GM18498 (cell line): ENCODE measurements around the gene SLC35E4.
"Not testable (repeated sequence)": the region's sequence is repeated elsewhere in the genome, so short reads cannot be mapped to it uniquely, and the experiment has no call there.

Experiments used
- ATAC-seq: cut with Tn5 transposase; IDR thresholded peaks from one replicate; pipeline ENCODE4 v1.9.1; 2021; ENCODE audit warnings: mild to moderate bottlenecking, moderate library complexity; ENCODE audit not compliant: unreplicated experiment

Gene SLC35E4

DNA sequence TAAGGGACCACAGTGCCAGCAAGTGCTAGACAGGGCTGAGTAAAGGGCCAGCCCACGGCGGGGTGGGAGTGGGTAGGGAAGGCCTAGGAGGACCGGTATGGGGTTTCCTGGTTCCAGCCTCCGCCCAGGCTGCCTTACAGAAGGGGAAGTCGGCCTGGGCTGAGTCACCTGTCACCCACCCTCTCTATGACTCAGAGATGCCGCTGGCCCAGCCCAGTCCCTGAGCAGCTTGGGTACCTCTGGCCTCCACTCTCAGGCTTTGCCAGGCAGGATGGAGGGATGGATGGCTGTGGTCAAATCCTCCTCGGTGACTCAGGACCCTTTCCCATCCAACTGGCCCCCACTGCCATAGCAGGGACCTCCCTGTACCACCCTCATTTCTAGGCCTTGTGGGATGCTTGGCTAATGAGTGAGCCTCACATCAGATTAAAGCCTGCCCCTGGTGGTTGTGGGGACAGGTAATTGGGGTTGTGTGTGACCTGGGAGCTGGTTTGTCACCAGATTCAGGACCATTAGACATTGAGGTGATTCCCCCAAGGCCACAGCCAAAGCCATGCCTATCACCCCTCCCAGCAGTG, 13.9 kb downstream of the SLC35E4 start:
- no peak for ATAC-seq

DNA sequence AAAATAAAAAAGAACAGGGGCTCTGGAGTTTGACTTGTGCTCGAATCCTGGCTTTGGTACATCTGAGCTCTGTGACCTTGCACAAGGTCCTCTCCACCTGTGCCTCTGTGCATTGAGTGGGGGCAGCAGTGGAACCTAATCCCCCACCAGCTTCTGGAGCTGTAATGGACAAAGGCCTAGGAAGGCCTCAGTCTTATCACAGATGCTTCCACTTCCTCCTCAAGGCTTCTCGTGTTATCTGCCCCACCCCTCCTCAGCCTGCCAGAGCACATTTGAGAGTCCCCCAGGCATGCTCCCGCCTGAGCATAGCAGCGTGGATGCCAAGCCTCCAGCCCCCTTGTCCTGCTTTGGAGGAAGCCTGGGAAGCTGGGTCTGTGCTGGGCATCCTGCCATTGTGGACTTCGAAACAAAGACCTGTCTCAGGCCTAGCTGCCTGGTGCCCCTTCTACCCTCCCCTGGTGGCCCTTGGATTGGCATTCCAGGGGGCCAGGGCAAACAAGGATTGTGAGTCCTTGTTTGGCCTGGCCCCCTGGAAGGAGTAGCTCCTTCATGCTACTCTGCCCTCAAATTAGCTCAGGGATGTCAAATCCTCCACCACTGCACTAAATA, 15.0 kb downstream of the SLC35E4 start:
- no peak for ATAC-seq

DNA sequence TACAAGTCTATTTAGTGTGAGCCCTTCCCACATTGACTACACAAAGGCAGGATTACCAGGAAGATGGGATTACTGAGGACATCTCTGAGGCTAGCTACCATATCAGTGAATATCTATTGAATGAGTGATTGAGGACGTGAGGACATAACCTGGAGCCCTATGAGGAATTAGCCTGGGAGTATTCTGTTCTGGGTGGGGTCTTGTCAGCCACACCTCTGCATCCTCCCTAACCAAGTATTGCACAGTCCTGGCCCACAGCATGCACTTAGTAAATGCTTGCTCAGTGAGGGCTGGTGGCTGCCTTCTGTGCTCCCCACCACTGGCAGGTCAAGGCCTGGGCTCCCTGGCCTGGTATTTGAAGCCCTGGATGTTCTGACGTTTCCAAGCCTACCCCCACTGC, 17.3 kb downstream of the SLC35E4 start:
- ATAC-seq, result no peak

DNA sequence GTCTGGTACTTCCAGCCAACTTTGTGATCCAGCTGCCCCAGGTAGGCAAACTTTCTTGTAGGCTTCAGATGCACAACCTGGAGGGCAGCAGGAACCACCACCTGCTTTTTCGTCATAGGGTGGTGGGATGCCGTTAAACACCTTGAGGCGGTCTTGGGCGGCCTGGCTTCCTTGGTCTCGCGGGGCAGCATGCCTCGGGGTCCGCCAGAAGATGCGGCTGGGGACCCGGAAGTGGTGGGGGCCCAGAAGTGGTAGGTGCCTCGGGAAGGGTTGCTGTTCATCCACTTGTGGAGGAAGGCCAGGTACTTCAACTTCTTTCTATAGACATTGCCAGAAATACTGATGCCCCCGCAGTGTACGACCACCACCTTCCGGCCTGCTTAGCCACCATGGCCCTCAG, 18.8 kb downstream of the SLC35E4 start:
- ATAC-seq, result no peak

DNA sequence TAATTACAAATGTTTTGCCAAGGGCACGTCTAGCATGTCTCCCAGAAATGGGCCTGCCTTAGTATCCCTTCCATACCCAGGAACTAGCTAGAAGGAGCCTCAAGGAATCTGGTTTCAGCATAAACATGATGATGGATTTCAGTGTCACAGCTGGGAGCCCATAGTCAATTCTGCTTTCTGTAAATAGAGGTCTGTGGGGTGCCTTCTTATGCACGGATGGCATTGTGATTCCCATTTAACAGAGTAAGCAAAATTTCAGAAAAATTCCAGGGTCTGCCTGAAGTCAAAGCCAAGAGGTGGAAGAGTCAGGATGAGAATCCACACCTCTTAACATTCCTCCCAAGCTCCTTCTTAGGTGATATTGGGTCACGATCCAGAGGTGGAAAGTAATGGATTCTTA, 20.0 kb downstream of the SLC35E4 start:
- no peak for ATAC-seq

DNA sequence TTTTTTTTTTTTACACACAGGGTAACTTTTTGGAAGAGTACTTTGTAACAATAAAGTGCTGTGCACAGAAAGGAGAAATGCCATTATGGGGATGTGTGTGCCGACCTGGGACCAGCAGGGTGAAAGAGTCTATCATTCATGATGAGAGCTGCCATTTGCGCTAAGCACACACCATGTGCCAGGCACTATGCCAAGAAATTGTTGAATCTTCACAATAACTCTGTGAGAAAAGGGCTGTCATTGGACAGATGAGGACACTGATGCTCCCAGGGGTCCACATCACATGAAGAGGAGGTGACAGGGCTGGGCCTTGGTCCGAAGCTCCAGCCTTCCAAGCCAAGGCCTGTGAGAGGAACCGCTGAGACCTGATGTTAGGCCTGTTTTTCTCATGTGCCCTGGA, 26.5 kb downstream of the SLC35E4 start:
- ATAC-seq, result no peak

DNA sequence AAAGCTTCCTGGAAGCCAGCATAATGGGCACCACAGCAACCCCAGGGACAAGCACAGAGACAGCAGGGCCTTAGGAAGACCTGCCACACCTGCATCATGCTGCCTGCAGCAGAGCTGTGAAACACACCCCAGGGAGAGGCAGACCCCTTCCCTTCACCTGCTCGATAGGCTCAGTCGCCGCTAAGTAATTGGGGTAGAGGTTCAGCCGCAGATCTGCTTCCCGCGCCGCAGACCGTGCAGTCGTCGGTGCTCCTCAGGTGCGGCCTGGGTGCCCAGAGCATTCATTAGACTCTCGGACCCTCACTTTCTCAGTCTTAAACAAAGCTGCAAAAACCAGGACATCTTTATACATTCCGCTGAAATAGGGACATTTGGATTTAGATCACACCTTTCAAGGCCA, 29.2 kb downstream of the SLC35E4 start:
- ATAC-seq, result no peak

DNA sequence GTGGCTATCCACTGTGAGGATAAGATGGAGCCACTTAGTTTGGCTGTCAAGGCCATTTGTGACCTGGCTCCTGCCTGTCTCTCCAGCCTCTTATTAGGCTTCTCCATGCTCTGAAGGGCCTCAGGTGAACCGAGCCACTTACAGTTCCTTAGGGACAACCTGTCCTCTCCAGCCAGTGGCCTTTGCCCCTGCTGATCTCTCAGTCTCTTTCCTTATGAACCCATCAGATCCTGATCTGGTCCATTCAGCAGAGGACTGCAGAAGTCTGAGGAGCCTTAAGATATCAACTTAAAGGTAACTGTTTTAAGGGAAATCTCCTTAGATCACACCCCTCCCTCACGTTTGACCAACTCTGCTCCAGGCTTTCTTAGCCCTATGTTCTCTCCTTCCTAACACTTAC, 29.7 kb downstream of the SLC35E4 start:
- no peak for ATAC-seq

DNA sequence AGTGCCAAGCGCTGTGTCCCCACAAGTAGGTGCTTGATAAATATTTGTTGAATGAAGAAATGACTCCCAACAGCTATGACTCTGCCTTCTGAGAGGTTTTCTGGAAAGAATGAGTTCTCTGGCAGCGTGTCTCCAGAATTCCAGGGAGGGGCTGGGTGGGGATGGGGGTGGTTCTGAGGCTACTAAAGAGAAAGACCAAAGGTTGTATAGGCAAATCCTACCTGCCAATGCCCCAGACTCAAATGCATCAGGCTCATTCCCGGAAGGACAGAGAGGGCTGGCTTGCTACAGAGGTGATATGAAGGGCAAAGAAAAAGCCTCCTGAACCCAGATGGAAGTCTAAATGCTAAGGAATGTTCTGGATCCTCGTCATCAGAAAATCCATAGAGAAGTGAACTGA, 30.2 kb downstream of the SLC35E4 start:
- no peak for ATAC-seq

DNA sequence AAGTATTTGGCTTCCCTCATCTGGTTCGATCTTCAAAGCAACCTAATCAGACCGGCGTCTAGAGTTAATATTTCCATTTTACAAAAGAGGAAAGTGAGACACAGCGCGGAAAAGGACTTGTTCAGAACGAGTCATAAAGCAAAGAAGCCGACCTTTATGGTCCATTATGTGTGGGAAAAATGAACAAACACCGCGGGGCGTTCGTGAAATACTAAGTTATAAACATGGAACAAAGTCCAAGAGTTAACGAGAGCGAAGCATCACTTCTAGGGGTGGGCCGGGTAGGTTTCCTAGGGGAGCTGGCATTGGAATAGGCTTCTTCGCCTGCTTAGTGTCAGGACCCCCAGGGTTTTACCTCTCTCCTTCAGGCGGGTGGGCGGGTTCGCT, 31.5 kb downstream of the SLC35E4 start:
- ATAC-seq, result no peak

DNA sequence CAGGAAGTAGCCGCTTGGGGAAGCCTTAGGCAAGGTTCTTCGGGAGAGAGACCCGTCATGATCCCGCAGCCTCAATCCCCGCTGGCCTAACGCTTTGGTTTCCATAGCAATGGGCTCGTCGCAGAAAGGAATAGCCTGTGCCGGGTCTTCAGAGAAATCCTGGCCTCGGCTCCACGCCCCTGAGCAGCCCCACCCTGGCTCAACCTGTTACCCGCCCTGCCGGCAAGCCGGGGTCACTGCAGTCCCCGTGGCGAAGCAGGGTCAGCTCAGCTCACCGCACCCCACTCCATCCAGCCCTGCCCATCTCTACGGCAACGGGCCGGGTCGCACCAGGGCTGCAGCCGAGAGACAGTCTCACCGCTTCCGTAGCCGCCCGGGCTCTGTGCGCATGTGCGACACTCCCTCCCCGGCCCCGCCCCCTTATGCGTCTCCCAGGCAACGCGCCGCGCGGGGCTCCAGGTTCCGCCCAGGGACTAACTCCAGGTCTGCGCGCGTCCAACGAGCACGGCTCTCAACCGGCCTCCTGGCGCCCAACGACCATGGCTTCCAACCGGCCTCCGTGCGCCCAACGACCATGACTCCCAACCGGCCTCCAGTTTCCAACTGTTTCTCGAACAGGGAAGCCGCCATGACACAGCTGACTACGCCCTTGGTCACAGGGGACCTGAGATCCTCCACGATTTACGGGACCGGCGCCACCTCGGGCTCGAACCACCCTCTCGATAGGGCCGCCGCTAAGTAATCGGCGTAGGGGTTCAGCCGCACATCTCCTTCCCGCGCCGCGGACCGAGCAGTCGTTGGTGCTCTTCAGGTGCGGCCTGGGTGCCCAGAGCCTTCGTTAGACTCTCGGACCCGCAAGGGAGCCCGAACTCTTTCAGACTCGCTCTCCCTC, 32.2 kb downstream of the SLC35E4 start, which contains the start of gene DUSP18:
DUSP18 (minus strand) TSS at position 382 of the 892 bp plus-strand sequence. CDS start 3,872 bp downstream, outside the sequence.
- peak; percentile 86 for ATAC-seq

DNA sequence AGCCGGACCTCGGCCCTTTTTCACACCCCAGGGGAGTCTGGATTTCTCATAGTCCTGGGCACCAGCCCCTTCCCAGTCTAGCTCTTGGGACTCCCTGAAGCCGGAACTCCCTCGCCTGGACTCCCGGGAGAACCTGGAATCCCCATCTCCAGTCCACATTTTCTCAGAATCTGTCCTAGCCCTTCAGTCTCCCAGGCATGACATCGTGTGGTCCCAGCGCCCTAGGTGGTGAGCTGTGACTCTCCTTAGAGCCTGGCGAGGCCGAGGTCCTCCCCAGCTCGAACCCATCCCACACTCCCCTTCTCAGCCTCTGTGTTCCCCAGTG, 32.8 kb downstream of the SLC35E4 start:
- ATAC-seq, result no peak

DNA sequence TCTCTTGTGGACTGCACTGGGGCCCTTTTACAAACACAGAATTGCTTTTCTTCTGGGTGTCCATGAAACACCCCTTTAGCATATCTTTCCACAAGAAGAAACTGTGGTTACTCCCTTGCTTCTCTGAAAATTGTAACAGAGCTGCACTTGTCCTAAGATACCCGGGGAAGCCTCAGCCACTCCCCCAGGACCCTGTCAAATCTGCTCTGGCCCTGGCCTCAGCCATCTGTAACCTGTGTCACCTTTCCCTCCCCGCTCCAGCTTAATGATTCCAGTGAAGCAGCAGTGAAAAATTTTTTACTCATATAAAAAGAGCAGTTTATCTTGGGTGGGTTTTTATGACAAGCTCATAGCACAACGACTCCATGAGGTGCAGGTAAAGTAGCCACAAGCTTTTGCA, 35.5 kb downstream of the SLC35E4 start:
- no peak for ATAC-seq

DNA sequence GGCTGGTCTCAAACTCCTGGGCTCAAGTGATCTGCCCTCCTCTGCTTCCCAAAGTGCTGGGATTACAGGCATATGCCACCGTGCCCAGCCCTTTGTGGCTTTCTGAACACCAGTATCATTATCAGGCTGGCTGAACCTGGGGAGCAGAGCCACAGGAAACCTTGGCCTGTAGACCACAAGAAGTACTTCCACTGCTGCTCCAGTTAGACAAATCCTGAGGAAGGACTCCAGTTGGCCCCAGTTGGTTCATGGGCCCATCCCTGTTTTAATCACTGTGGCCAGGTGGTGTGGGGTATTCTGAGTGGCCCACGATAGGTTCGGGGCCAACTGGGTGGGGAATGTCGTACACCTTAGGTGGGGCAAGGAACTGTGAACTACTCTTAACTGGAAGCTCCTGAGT, 37.6 kb downstream of the SLC35E4 start:
- no peak for ATAC-seq

DNA sequence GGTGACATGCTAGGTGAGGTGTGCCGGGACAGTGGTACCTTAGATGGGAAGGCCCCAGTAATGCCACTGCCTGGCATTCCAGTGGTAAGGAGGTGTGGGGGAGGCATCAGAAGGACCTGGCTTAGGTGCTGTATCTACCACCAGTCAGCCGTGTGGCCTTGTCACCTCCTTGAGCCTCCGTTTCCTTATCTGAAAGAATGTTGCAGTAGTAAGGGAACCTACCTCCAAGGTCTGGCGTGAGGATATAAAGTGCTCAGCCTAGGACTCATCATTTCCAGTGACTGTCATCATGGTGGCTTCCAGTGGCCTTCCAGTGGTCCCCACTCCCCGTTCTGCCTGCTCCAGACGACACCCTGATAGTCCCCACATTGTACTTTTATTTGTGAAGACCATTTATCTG, 38.9 kb downstream of the SLC35E4 start:
- ATAC-seq, result no peak

DNA sequence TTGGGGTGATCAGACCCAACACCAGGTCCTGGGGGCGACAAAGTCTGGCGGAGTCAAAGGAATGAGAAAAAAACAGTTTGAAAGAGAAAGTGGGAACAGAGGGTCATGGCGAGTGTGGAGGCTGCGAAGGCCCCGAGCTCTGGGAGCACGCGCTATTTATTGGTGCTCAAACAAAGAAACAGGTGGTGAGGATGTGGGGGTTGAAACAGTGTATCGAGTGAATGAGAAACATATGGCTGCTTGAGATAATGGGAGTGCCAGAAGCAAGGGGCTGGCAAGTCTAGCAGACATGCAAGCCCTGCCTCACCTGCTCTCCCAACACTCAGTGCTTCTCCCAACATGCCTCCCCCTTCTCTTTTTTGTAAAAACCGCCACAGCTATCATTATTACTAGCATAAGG, 39.9 kb downstream of the SLC35E4 start:
- no peak for ATAC-seq

DNA sequence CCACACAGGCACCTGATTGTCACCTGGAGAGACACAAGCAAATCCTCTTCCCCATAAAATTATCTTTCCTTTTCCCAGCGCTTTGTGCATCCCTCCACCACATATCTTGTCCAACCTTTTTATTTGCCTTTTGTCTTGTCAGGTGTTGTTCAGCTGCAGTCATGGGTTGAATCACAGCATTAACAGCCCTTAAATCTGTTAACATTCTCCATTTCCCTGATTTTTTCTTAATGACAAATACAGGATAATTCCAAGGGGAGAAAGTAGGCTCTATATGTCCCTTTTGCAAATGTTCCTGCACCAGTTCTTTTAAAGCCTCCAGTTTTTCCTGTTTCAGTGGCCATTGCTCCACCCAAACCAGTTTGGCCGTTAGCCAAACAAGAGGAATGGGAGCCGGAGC, 41.0 kb downstream of the SLC35E4 start:
- ATAC-seq, result not testable (repeated sequence)

DNA sequence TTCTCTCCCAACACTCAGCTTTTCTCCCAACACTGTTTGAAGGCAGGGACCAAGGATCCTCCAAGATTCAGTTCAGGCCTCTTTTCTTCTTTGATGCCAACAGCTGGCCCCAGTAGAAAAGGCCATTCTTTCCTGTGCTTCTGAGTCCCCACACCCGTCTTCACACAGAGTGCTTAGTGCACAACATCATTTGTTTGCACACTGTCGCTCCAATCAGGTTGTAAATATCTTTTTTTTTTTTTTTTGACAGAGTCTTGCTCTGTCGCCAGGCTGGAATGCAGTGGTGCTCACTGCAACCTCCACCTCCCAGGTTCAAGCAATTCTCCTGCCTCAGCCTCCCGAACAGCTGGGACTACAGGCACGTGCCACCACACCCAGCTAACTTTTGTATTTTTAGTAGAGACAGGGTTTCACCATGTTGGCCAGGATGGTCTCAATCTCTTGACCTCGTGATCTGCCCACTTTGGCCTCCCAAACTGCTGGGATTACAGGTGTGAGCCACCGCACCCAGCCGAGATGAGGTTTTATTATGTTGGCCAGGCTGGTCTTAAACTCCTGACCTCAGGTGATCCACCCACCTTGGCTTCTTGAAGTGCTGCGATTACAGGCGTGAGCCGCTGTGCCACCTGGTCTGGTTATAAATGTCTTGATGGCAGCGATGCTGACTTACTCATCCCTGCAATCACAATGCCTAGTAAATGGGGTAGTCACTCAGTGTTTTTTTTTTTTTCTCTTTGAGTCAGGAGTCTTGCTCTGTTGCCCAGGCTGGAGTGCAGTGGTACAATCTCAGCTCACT, 44.5 kb downstream of the SLC35E4 start:
- not testable (repeated sequence) for ATAC-seq

DNA sequence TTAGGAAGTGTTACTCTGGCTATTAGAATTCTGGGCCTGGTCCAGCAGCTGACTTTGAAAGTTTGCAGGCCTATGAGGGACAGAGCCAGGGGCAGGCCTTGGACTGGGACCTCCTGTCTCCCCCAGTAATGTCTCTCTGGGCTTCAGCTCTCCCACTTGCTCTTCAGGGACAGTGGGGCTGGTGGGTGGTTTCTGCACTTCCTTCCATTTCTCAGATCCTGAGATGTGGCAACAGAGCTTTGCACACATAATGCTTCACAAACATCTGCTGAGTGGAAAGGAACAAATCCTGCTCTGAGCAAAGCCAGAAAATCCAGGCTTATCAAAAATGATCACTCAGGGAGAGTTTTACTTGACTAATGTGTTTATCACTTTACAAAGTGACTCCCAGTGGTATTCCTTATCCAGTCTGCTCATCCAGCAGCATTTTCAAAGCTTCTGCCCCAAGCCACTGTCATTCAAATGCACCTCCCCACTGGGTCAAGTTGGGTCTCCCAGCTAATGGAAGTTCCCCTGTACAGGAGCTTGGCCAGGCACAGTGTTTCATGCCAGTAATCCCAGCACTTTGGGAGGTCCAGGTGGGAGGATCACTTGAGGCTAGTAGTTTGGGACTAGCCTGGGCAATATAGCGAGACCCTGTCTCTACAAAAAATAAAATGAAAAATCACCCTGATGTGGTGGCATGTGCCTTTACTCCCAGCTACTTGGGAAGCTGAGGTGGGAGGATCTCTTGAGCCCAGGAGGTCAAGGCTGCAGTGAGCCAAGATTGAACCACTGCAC, 45.6 kb downstream of the SLC35E4 start:
- no peak for ATAC-seq

DNA sequence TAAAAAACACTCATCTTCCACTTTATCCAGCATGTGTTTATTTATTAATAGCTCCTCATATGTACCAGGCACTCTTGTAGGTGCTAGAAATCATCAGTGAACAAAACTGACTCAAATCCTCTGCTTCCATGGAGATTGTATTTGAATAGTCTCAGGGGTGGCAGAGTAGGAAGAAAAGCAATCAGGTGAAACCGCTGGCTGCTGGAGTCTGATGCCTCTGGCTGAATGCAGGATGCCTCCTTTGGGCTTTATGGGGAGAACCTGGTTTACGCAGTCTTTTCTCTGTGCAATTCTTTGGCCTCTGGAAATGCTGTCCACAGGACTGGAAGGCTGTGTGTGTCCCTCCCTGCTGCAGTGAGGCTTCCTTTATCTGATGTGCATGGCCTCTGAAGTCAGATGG, 46.2 kb downstream of the SLC35E4 start:
- no peak for ATAC-seq

DNA sequence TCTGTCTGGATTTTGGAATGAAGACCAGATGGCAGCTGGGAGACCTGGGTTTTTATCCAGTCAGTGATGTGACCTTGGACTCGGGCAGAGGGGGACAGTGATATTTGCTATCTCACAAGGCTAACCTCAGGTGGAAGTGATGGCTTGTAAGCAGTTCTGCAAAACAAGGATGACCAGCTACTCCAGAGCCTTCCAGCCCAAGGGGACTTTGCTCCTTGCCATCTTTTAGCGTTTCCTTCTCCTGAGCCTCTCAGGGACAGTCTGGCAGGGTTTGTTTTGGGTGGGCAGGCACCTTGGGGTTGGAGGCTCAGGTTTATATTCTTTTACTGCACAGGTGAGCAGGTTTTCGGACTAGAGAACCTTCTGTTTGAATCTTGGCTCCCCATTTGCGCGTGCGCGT, 49.6 kb downstream of the SLC35E4 start:
- no peak for ATAC-seq
